Hepatocyte (in vitro differentiated cells): ENCODE results near the gene CUL5. TPM values are rescaled to one million over a fixed set of nuclear protein-coding genes. Genes with fewer than 3 reads are reported as not detected.

Source experiments
- DNase-seq: peaks from one replicate; pipeline ENCODE4 v3.0.0-alpha.2; 2016; ENCODE audit warnings: low spot score
- H2AFZ ChIP-seq: fragments of 200-600 bp; sonication (generic); 2 replicates; pipeline ENCODE4 v1.6.0; 2016; ENCODE audit warnings: antibody characterized with exemption, mild to moderate bottlenecking
- H3K27ac ChIP-seq: fragments of 200-600 bp; sonication (generic); 2 replicates; pipeline ENCODE4 v1.5.1; 2016; ENCODE audit warnings: mild to moderate bottlenecking
- H3K27me3 ChIP-seq: fragments of 200-600 bp; sonication (generic); 2 replicates; pipeline ENCODE4 v1.6.1; 2016
- H3K36me3 ChIP-seq: fragments of 200-600 bp; sonication (generic); replicated peaks from 2 replicates; pipeline ENCODE4 v1.5.1; 2016; ENCODE audit warnings: low read depth; ENCODE audit not compliant: insufficient read depth
- H3K4me1 ChIP-seq: fragments of 200-600 bp; sonication (generic); 2 replicates; pipeline ENCODE4 v1.5.1; 2016; ENCODE audit warnings: mild to moderate bottlenecking, moderate library complexity; ENCODE audit not compliant: insufficient read depth
- H3K4me2 ChIP-seq: fragments of 200-600 bp; sonication (generic); 2 replicates; pipeline ENCODE4 v1.6.0; 2016
- H3K4me3 ChIP-seq: fragments of 200-600 bp; sonication (generic); 2 replicates; pipeline ENCODE4 v1.5.1; 2016; ENCODE audit warnings: mild to moderate bottlenecking
- H3K79me2 ChIP-seq: fragments of 200-600 bp; sonication (generic); 2 replicates; pipeline ENCODE4 v1.6.0; 2017; ENCODE audit warnings: mild to moderate bottlenecking
- H3K9me2 ChIP-seq: fragments of 200-600 bp; sonication (generic); replicated peaks from 2 replicates; pipeline ENCODE4 v1.6.0; 2017; ENCODE audit warnings: mild to moderate bottlenecking; ENCODE audit not compliant: insufficient read depth
- H3K9me3 ChIP-seq: fragments of 200-600 bp; sonication (generic); 2 replicates; pipeline ENCODE4 v1.5.1; 2016; ENCODE audit warnings: low read depth, mild to moderate bottlenecking
- H4K20me1 ChIP-seq: fragments of 200-600 bp; sonication (generic); 2 replicates; pipeline ENCODE4 v1.6.0; 2016; ENCODE audit warnings: mild to moderate bottlenecking; ENCODE audit not compliant: insufficient read depth, poor library complexity, severe bottlenecking
- EZH2 ChIP-seq: fragments of 200-600 bp; sonication (generic); IDR thresholded peaks from 2 replicates; pipeline ENCODE4 v1.6.1; 2016; ENCODE audit warnings: antibody characterized with exemption, mild to moderate bottlenecking, borderline replicate concordance
- EZH2phosphoT487 ChIP-seq: fragments of 200-600 bp; sonication (generic); IDR thresholded peaks from one replicate; pipeline ENCODE4 v1.6.1; 2018; ENCODE audit warnings: antibody characterized with exemption, mild to moderate bottlenecking, low read depth, moderate library complexity; ENCODE audit not compliant: unreplicated experiment, severe bottlenecking
- WGBS: methylation state at CpG from one replicate; pipeline ENCODE4 v1.1.6; 2016; ENCODE audit warnings: low lambda C conversion rate; ENCODE audit errors: missing lambda C conversion rate; 5-methylcytosine and 5-hydroxymethylcytosine counted together
- polyA plus RNA-seq: library from polyadenylated mRNA; unstranded; fragments of >200 nt; fragmentation: Nextera tagmentation; extraction: Ambion mirVana; gene quantifications from 2 replicates; pipeline ENCODE4 v1.2.1, GENCODE V29; 2016
- total RNA-seq: library from RNA; depleted of rRNA; stranded (reverse); fragments of >200 nt; gene quantifications from 2 replicates; pipeline ENCODE4 v1.2.3, GENCODE V29; 2014
- TF ChIP-seq, protein P1 (sequence below): fragments of 200-600 bp; sonication (generic); IDR thresholded peaks from 2 replicates; pipeline ENCODE4 v1.5.1; 2016; ENCODE audit warnings: antibody characterized with exemption, mild to moderate bottlenecking; ENCODE audit not compliant: poor library complexity

Gene CUL5
- total and polyA plus RNA-seq, 2 experiments from 2014 or later = 23.2 to 27.6 TPM

DNA sequence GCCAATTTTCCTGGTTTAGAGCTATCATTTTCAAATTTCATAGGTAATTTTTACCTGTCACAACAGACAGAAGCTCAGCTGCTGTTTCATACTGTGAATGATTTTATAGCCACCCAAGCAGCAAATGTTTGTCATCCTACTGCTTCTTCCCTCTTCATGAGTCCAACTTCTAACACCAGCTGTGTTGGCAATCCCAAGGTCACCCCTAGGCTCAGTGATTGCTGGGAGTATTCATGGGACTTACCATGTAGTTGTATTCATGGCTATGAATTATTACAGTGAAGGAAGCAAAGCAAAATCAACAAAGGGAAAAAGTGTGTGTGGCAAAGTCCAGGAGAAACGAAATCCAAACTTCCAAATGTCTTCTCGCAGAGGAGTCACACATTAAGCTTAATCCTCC, 28.5 kb downstream of the CUL5 start:
- Histone ChIP-seq H3K9me2 (no peaks in the 10 kb centered on the region), H3K4me1 (no peaks in the 10 kb centered on the region), H3K9me3 (no peaks in the 10 kb centered on the region), H2AFZ (no peak overlapping the region), H3K36me3 (no peaks in the 10 kb centered on the region), H3K4me3 (no peak overlapping the region), H3K27me3 (no peaks in the 10 kb centered on the region), H3K4me2 (no peak overlapping the region), H4K20me1 (peaks cover 35% of the 10 kb centered on the region), H3K27ac (no peak overlapping the region), H3K79me2 (peaks cover 72% of the 10 kb centered on the region)
- DNase-seq = no peak
- WGBS = 89% methylated on average over 2 of the region's 2 CpGs
- TF ChIP-seq EZH2 = no peak
- TF ChIP-seq, protein P1, sequence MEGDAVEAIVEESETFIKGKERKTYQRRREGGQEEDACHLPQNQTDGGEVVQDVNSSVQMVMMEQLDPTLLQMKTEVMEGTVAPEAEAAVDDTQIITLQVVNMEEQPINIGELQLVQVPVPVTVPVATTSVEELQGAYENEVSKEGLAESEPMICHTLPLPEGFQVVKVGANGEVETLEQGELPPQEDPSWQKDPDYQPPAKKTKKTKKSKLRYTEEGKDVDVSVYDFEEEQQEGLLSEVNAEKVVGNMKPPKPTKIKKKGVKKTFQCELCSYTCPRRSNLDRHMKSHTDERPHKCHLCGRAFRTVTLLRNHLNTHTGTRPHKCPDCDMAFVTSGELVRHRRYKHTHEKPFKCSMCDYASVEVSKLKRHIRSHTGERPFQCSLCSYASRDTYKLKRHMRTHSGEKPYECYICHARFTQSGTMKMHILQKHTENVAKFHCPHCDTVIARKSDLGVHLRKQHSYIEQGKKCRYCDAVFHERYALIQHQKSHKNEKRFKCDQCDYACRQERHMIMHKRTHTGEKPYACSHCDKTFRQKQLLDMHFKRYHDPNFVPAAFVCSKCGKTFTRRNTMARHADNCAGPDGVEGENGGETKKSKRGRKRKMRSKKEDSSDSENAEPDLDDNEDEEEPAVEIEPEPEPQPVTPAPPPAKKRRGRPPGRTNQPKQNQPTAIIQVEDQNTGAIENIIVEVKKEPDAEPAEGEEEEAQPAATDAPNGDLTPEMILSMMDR = no peak
- TF ChIP-seq EZH2phosphoT487 = no peak

DNA sequence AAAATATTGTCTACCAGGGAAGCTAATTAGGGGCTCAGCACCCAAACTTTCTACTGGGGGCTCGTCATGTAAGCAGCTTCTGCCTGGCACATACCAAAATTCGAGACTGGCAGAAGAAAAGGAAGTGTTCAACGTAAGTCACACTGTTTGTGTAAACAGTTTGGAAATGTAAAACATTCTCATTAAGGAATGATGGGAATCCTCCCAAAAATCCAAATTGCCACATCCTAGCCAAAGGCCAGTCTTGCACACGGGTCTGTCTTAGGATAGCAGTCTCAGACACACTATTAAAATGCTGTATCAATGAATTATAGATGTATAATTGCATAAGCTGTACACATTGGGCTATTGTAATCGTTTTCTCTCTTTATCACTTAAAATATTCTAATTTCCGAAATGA, 28.9 kb downstream of the CUL5 start:
- peaks cover 31% of the 10 kb centered on the region for H4K20me1 ChIP-seq
- DNase-seq = no peak
- H3K4me1 ChIP-seq = no peaks in the 10 kb centered on the region
- no peak overlapping the region for H3K4me2 ChIP-seq
- H3K27me3 ChIP-seq = no peaks in the 10 kb centered on the region
- peaks cover 72% of the 10 kb centered on the region for H3K79me2 ChIP-seq
- no peak overlapping the region for H3K27ac ChIP-seq
- no peak overlapping the region for H3K4me3 ChIP-seq
- H3K9me2 ChIP-seq = no peaks in the 10 kb centered on the region
- no peaks in the 10 kb centered on the region for H3K36me3 ChIP-seq
- no peaks in the 10 kb centered on the region for H3K9me3 ChIP-seq
- TF ChIP-seq EZH2phosphoT487 (no peak), EZH2 (no peak)
- TF ChIP-seq, protein P1 = no peak
- no peak overlapping the region for H2AFZ ChIP-seq
- WGBS = 85% methylated on average over 6 of the region's 6 CpGs

DNA sequence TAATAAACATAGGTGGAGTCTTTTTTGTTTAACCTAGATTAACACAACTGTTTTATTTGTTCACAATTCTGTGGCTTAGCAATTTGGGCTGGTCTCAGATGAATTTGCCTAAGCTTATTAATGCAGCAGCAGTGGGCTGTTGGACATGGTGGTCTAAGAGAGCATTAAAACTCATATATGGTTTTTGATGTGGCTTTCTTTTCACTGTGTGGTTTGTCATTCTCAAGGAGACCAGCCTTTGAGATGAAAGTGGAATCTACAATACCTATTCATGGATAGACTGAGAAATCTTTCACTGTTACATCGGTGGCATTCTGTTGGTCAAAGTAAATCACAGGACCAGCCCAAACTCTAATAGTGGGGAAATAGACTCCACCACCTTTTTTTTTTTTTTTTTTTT, 39.6 kb downstream of the CUL5 start:
- TF ChIP-seq EZH2phosphoT487 = no peak
- TF ChIP-seq EZH2 = no peak
- Histone ChIP-seq H3K9me2 (no peaks in the 10 kb centered on the region), H3K4me3 (no peak overlapping the region), H2AFZ (no peak overlapping the region), H3K4me1 (no peaks in the 10 kb centered on the region), H3K9me3 (no peaks in the 10 kb centered on the region), H3K27me3 (no peaks in the 10 kb centered on the region), H3K27ac (no peak overlapping the region), H3K36me3 (no peaks in the 10 kb centered on the region), H3K4me2 (no peak overlapping the region), H3K79me2 (peaks cover 33% of the 10 kb centered on the region), H4K20me1 (peaks cover 3% of the 10 kb centered on the region)
- DNase-seq = no peak
- 100% methylated on average over 1 of the region's 1 CpG for WGBS

DNA sequence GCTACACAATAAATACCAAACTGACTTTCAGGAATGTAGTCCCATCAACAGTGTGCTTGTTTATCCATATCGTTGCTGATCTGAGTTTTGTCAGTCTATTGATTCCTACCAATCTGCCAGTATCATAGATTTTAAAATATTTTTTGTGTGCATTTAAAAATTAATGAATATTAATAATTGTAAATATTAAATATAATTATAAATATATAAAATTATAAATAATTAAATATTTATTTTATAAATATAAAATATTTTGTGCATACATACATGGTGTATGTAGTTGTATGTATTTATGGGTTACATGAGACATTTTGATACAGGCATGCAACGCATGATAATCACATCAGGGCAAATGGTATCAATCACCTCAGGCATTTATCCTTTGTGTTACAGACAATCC, 53.6 kb downstream of the CUL5 start:
- no peak overlapping the region for H3K27ac ChIP-seq
- no peak for DNase-seq
- no peak overlapping the region for H3K4me3 ChIP-seq
- no peaks in the 10 kb centered on the region for H4K20me1 ChIP-seq
- no peaks in the 10 kb centered on the region for H3K9me2 ChIP-seq
- H3K4me1 ChIP-seq = no peaks in the 10 kb centered on the region
- H3K4me2 ChIP-seq = no peak overlapping the region
- TF ChIP-seq EZH2 (no peak), EZH2phosphoT487 (no peak)
- TF ChIP-seq, protein P1 = no peak
- no peaks in the 10 kb centered on the region for H3K9me3 ChIP-seq
- no peaks in the 10 kb centered on the region for H3K27me3 ChIP-seq
- H3K36me3 ChIP-seq = no peaks in the 10 kb centered on the region
- peaks cover 16% of the 10 kb centered on the region for H3K79me2 ChIP-seq
- 84% methylated on average over 2 of the region's 2 CpGs for WGBS
- no peak overlapping the region for H2AFZ ChIP-seq
